Activated CD8-positive, alpha-beta memory T cell treated with anti-CD3 and anti-CD28 coated beads, Interleukin-2, amount 50 U/mL, for 24 hours (primary cell): ENCODE data around the gene TBL1XR1.
"Not testable (repeated sequence)": the region's sequence is repeated elsewhere in the genome, so short reads cannot be mapped to it uniquely, and the experiment has no call there.

Source experiments
- DNase-seq: peaks from one replicate; pipeline ENCODE4 v3.0.0-alpha.2; 2020; ENCODE audit errors: extremely low read depth

The TBL1XR1 gene

DNA sequence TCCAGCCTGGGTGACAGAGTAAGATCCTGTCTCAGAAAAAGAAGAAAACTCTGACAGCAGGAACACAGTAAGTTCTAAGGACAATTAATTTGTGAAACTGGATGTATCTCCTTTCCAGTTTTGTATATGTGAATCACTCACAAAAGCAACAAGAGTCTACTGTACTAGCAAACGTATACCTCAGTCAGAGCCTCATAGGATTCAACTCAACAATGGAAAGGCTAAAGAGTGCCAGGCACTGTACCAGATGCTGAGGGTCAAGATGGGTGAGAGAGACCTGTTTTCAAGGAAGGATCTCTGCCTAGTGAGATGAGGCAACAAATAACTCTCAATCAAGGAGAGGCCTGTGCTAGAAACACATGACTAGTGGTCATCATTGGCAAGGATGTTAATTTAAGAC lies 14.9 kb downstream of the TBL1XR1 start:
- no peak for DNase-seq

DNA sequence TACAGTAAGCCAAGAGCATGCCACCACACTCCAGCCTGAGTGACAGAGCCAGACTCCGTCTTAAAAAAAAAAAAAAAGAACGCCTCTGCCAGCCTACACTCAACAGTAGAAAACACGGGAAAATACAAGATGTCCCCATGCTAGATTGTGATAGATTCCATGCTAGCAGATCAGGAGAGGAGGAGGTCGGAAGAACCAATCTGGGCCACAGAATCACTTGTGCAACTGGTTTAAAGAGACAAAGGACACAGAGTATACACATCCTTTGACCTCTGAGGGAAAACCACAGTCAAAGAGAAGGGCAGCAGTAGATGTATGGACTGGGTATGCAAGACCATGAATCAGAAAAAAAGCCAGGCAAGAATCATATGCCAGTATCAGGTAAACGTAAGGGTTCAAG lies 15.9 kb downstream of the TBL1XR1 start:
- no peak for DNase-seq

DNA sequence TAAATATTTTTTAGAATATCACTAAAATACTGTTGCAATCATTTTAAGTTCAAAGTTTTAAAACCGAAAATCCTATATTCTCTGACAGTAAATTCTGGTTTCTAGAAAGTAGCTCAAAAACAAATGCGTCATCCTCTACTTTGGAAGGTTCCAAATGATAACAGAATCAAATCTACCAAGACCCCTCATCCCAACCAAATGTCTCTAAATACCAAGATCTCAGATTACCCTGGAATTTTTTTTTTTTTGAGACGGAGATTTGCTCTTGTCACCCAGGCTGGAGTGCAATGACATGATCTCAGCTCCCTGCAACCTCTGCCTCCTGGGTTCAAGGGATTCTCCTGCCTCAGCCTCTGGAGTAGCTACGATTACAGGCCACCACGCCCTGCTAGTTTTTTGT lies 16.8 kb downstream of the TBL1XR1 start:
- DNase-seq, result no peak

DNA sequence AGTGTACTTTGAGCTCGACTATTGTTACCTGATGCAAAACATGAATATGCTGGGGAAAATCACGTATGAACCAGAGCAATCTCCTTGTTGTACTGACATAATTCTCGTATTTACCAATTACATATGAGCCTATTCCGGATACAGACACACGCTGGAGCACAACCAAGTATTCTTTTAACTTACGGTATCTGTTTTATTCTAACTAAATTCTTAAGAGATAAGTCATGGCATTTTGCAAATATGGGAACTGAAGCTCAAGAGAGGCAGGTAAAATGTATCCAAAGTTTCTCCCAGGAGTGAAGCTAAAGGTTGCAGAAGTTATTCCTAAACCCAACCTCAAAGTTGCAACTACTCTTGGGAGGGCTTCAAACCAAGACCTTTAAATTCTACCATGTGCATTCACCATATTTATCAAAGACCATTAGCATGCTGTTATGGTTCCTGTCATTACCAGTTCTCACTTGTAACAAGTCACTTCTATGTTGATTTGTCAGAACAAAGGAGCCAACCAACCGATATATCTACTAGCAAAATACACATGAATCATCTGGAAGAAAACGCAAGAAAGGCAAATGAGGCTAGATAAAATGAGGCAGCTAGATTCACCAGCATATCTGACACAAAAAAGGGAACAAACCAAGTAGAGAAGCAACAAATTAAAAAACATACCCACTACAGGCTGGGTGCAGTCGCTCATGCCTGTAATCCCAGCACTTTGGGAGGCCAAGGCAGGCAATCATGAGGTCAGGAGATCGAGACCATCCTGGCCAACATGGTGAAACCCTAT lies 17.8 kb downstream of the TBL1XR1 start:
- no peak for DNase-seq

DNA sequence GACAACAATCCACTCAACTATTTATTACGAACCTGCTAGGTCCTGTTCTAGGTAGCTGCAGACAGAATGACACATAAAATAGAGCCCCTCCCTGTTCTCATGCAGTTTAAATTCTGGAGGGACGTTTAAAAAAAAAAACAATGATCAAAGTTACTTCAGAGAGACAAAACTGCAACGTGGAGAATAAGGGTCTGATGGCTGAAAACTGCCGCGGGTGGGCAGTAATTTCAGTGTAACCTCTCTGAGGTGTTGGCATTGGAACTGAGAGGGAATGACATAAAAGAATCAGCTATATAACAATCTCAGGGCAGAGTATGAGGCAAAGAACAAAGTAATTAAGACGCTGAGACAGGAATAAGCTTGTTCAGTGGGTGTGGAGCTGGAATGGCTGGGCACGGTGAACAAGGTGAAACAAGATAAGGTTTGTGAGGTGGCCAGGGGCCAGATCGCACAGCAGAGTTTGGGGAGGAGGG lies 19.5 kb downstream of the TBL1XR1 start:
- DNase-seq, result no peak

DNA sequence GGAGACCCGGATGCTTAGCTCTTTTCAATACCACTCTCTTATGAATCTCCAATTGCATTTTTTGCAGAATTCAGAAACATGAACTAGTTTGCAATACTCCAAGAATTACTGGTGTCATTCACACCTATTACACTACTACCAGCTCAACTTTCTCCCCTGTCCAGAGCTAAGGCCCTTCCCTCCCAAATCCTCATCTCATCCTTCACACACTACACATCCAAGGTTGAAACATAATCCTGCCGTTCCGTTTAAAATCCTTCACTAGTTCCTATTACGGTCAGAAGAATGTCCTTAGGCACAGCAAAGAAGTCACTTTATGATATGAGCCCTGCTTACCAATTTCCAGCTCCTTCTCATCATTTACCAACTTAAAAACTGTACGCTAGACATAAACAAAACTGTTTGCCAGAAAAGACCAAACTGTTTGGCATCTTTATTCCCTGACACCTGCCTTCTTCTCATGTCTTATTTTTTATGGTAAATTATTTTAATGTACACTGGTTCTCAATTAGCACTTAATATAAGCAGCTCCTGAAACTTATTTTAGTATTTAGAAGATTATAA lies 22.6 kb downstream of the TBL1XR1 start:
- no peak for DNase-seq

DNA sequence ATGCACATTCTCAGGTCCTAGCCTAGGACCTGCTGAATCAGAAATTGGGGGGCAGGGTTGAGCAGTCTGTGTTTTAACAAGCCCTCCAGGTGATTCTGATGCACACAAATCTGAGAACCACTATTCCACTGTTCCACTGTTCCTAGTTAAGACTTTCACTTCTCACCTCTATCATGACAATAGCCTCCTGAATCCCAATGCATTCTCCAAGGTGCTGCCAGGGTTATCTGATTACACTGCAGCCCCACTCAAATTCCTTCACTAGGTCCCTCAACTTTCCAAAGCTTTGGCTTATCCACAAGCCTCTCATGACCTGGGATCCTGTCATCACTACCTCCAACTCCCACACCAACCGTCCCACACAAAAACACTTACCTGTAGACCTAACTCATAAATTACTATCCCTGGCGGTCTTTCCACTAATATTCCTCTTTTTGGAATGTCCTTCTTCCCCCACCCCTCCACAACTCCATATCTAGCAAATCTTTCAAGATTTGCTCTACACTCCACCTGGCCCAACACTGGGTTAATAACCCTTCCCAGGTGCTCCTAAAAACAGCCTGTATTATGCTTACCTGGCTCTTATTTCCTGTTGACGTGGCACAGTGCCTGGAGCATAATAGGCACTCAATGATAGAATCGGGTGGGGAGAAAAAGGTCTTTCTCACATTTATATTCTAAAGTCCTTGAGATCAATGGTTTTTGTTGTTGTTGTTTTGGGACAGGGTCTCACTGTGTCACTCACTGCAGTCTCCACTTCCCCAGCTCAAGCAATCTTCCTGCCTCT lies 27.2 kb downstream of the TBL1XR1 start:
- DNase-seq, result no peak

DNA sequence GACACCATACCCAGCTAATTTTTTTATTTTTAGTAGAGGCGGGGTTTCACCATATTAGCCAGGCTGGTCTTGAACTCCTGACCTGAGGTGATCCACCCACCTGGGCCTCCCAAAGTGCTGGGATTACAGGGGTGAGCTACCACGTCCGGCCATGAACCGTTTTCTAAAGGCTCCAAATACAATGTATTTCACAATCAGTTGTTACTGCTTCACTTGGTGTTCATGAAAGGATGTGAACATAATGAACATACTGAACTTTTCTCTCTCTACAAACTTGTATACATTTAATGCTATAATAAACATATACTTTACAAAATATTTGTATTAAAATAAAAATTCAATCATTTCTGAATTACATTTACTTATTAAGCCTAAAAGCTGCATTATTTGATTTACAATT lies 28.9 kb downstream of the TBL1XR1 start:
- no peak for DNase-seq

DNA sequence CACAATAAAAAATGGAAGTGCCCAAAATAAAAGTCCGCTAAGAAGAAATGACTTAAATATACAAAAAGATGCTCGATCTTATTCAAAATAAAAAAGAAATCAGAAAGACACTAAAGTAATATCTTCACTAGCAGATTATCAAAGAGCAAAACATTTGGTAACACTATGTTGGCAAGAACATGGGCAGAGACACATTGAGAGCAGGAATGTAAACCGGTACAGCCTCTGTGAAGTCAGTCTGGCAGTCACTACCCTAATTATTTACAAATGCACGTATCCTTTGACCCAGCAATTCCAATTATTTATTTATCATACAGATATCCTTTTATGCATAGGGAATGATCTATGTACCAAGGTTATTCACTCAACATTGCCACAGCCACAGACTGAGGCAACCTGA lies 34.5 kb downstream of the TBL1XR1 start:
- no peak for DNase-seq

DNA sequence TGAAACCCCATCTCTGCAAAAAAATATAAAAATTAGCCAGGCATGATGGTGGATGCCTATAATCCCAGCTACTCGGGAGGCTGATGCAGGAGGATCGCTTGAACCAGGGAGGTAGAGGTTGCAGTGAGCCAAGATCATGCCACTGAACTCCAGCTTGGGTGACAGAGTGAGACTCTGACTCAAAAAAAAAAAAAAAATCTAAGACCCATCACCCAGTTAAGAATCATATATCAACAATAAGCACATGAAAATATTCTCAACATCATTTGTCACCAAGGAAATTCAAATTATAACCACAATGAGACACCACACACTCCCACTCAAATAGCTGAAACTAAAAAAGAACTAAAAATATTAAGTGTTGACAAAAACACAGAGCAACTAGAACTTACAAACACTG lies 35.7 kb downstream of the TBL1XR1 start:
- DNase-seq, result not testable (repeated sequence)

DNA sequence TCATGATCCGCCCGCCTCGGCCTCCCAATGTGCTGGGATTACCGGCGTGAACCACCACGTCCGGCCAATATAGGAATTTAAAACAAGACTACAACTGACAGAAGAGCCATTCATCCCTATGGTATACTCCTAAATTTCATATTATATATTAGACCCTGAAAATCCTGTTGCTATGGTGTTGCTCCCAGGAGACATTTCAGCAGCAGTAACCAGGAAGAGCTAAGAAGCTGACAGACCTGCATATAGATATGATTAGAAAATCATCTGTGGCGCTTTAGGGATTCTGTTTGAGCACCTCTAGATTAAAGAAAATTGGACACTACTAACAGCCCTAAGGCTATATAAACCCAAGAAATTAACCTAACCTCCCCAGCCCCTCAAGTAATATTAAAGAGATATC lies 38.8 kb downstream of the TBL1XR1 start:
- DNase-seq, result no peak

DNA sequence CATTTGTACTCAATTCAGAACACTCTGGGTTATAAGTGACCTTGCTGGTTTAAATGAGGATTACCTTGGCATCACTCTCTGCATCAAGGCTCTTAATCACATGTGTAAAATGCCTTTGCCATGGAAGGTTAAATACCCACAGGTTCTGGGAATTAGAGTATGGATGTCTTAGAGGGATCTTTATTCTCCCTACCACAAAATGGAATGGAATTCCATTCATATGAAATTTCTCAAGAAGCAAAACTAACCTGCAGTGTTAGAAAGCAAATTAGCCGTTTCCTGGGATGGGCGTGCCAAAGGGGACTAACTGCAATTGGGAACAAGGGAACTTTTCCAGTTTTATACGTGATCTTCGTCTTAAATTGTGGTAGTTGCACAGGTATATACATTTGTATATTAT lies 39.8 kb downstream of the TBL1XR1 start:
- no peak for DNase-seq

DNA sequence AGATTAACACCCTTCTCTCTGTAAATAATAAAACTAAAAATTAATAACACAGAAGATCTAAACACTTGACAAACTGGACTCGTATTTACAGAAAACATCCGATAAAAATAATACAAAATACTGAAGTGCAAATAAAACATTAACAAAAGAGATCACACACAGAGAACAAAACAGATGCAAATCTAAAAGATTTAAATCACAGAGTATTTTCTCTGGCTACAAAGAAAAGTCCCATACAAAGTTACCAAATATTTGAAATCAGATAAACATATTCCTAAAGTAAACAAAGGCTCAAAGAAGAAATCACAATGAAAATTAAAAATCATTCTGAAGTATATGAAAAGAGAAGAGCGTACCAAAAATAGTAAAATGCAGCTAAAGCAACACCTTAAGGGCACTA lies 42.5 kb downstream of the TBL1XR1 start:
- DNase-seq, result no peak

DNA sequence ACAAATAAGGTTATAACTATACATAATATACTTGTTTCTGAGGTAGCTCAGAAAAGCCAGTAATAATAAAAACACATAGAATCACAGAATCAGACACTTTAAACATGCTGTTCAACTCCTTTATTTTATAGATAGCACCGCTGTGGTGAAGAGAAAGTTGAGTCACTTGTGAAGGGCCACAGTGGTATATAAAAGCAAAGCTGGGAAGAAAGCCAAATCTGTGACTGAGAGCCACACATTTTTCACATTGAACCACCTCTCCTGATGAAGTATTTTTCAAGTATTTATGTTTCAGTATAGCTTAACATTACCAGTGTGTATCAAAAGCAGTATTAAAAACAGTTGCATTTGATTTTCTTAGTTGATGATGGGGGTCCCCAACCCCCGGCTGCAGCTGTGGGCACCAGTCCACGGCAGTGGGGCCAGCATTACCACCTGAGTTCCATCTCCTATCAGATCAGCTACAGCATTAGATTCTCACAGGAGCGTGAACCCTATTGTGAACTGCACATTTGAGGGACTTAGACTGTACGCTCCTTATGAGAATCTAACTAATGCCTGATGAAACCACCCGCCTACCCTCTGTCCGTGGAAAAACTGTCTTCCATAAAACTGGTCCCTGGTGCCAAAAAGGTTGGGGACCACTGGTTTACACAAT lies 46.2 kb downstream of the TBL1XR1 start:
- DNase-seq, result no peak

DNA sequence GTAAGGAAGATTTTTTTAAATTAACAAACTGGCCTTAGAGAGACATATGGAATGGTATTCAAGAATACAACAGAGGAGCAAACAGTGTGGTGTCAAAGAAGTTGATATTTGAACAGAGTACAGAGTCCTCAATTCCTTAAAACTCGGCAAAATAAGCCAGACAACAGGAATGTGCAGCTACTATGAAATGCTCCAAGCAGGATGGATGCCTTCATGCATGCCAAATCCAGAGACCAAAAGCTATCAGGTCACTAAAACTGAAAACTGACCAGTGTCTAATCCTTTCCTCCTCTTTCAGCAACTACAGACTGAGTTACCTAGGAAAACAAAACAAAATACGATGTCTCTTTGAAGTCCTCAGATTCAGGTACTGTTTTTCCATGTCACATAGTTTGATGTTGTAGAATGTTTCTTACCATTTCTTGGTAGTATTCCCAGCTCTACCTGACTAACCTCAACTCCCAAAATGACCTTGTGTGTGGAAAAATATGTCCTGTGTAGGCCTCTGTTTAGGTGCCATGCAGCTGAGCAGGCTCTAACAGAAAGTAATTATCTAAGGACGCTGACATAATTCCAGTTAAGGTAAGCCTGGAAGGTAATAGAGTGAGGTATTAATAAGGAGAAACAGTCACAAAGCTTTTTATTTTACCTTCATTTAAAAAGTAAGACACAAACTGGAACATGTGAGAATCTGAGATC lies 46.9 kb downstream of the TBL1XR1 start:
- no peak for DNase-seq

DNA sequence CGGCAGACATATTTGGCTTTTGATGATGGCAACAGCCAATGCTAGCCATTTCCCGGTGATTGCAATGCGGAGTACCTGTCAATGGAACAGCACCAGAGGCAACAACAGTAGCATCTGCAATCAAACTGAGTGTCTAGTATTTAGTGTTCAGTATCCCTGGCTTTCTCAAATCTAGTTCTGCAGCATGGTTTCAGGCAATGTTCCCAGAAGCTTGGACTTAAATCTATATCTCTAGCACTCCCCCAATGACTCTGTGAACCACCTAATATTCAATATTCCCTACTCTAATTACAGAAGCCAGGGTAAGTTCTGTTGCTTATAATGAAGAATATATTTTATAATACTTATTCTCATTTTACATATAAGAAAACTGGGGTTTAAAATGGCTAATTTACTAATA lies 48.2 kb downstream of the TBL1XR1 start:
- no peak for DNase-seq

DNA sequence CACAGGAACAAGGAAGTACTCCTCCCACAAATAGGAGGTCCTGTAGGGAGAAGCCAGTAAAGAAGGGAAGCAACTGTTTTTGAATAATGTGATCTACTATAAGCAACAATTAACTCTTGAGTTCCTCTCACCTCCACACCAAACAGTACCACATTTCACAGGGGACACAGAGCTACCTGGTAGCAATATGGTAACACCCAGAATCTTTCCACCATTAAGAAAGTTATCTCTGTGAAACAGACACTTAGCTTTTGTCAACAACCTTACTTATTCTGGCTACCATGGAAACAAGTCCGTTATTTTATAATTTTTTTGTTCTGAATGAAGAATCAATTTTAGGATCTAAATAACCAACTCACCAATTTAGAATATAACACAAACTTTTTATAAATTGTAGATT lies 49.5 kb downstream of the TBL1XR1 start:
- DNase-seq, result no peak

DNA sequence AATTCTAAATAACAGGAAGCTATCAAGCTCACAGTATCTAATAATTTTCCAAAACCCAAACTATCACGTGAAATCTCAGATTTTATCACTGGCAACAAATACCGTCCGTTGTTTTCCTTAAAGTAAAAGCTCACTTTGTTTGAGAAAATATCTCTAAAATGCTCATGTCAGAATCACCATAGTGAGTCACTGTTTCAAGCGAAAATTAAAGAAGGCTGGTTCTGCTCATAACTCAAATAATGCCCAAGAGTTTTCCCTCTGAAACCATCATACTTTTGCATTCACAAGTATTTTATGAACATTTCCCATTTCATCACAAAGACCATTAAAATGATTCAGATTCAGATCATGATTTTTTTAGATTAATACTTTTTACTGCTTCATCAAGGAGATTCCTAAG lies 50.6 kb downstream of the TBL1XR1 start:
- DNase-seq, result no peak

DNA sequence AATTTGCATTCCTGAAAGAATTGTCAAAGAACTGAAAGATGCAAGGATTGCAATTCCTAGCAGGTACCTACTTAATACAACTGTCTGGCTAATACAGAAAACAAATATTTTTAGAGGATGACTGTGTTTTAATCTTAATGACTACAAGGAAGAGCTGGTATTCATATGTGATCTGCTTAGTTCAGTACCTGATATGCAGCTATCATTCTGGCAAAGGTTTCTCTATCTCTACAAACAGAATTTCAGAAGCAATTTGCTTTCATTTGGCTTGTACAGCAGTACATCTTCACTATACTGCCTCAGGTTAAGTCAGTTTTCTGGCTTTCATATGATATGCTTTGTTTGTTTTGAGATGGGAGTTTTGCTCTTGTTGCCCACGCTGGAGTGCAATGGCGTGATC lies 51.3 kb downstream of the TBL1XR1 start:
- no peak for DNase-seq

DNA sequence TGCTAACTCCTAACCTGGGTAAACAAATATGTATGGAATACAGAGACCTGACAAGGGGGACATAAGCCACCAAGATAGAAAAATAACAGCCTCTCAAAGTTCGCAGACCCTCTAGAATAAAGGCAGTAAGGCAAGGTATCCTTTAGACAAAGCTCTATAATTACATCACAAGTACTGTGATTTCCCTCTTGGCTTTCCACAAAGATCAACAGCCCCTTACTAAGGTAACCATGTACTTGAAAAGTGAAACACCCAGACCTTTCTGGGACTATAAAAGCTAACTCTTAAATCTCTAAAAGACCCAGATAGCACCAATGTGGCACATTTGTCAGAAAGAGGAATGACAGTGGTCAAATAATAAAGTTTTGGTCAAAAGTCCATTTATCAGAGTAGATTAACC lies 51.9 kb downstream of the TBL1XR1 start:
- no peak for DNase-seq

DNA sequence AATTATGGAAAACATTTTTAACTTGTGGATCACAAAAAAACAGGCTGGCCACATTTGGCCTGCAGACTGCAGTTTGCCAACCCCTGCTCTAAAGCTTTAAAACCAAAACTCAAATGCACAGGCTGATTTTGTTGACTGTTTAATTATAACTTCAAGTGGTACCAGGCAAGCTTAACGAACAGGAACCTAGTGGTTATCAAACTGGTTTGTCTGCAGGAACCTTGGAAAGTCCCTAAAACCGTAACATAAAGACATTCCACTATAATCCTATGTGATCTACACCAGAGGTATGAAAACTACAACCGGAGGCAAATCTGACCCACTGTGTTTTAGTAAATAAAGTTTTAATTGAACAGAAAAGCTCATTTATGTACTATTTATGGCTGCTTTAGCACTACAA lies 52.4 kb downstream of the TBL1XR1 start:
- DNase-seq, result no peak
